Osteoblast (primary cell): Measurements from ENCODE around the gene SLCO1B3. TPM values are rescaled to one million over a fixed set of nuclear protein-coding genes. Genes with fewer than 3 reads are reported as not detected.
"Not testable (repeated sequence)": the region's sequence is repeated elsewhere in the genome, so short reads cannot be mapped to it uniquely, and the experiment has no call there.

Source experiments
- DNase-seq: peaks from one replicate; pipeline ENCODE4 v3.0.0; 2011; ENCODE audit warnings: low spot score, mixed read lengths; ENCODE audit not compliant: insufficient read length; ENCODE audit errors: missing footprints
- H2AFZ ChIP-seq: 2 replicates; pipeline ENCODE4 v1.6.0; 2011; ENCODE audit warnings: mild to moderate bottlenecking, low read length
- H3K27ac ChIP-seq: 2 replicates; pipeline ENCODE4 v1.5.1; 2011; ENCODE audit warnings: mild to moderate bottlenecking, low read depth, low read length, moderate library complexity
- H3K27me3 ChIP-seq: 2 replicates; pipeline ENCODE4 v1.6.0; 2012; ENCODE audit warnings: mild to moderate bottlenecking, control low read depth, inconsistent platforms, low read length, moderate library complexity; ENCODE audit not compliant: insufficient read depth
- H3K36me3 ChIP-seq: 2 replicates; pipeline ENCODE4 v1.5.1; 2011; ENCODE audit warnings: mild to moderate bottlenecking, low read length, control low read depth, moderate library complexity; ENCODE audit not compliant: insufficient read depth
- H3K4me1 ChIP-seq: 2 replicates; pipeline ENCODE4 v1.5.1; 2011; ENCODE audit warnings: mild to moderate bottlenecking, low read length, control low read depth, moderate library complexity; ENCODE audit not compliant: insufficient read depth
- H3K4me2 ChIP-seq: 2 replicates; pipeline ENCODE4 v1.6.0; 2011; ENCODE audit warnings: mild to moderate bottlenecking, low read length; ENCODE audit not compliant: insufficient read depth
- H3K4me3 ChIP-seq: fragments of 200-600 bp; sonication (generic); 3 replicates; pipeline ENCODE4 v1.5.1; 2012; ENCODE audit warnings: mild to moderate bottlenecking, low read length, inconsistent platforms; ENCODE audit not compliant: insufficient read depth
- H3K79me2 ChIP-seq: 2 replicates; pipeline ENCODE4 v1.6.0; 2012; ENCODE audit warnings: mild to moderate bottlenecking, low read length, control low read depth, inconsistent platforms; ENCODE audit not compliant: insufficient read depth
- H3K9me3 ChIP-seq: 2 replicates; pipeline ENCODE4 v1.5.1; 2011; ENCODE audit warnings: low read depth, low read length, control low read depth
- H4K20me1 ChIP-seq: 2 replicates; pipeline ENCODE4 v1.6.0; 2012; ENCODE audit warnings: mild to moderate bottlenecking, low read length, control low read depth; ENCODE audit not compliant: insufficient read depth
- total RNA-seq: library from RNA; depleted of rRNA; stranded (reverse); fragments of >200 nt; gene quantifications from 2 replicates; pipeline ENCODE4 v1.2.3, GENCODE V29; 2012
- TF ChIP-seq, protein P1 (sequence below): IDR thresholded peaks from 2 replicates; pipeline ENCODE4 v1.5.1; 2011; ENCODE audit warnings: mild to moderate bottlenecking, low read depth, low read length, moderate library complexity; ENCODE audit errors: extremely low read depth

Gene SLCO1B3, protein sequence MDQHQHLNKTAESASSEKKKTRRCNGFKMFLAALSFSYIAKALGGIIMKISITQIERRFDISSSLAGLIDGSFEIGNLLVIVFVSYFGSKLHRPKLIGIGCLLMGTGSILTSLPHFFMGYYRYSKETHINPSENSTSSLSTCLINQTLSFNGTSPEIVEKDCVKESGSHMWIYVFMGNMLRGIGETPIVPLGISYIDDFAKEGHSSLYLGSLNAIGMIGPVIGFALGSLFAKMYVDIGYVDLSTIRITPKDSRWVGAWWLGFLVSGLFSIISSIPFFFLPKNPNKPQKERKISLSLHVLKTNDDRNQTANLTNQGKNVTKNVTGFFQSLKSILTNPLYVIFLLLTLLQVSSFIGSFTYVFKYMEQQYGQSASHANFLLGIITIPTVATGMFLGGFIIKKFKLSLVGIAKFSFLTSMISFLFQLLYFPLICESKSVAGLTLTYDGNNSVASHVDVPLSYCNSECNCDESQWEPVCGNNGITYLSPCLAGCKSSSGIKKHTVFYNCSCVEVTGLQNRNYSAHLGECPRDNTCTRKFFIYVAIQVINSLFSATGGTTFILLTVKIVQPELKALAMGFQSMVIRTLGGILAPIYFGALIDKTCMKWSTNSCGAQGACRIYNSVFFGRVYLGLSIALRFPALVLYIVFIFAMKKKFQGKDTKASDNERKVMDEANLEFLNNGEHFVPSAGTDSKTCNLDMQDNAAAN
- total RNA-seq = not detected in 2 replicates

DNA sequence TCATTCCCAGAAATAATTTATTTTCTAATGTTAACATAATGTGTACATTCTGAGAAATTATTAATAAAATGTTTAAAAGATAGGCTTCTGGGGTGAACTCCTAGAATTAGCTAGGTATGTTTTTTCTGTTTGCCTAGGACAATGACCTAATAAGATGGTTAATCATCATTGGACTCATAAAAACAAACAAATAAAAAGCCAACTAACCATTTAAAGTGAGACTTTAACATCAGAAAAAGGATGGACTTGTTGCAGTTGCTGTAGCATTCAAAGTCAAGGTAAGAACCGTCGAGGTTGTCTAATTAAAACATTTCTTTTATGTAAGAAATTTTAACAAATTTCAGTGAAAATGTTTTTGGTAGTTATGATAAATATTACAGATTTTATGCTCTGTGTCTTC, at the start of gene SLCO1B3:
Gene SLCO1B3 (plus strand): TSS at position 219 of the 400 bp plus-strand sequence. CDS start 5,034 bp downstream, outside the sequence.
- TF ChIP-seq, protein P1, sequence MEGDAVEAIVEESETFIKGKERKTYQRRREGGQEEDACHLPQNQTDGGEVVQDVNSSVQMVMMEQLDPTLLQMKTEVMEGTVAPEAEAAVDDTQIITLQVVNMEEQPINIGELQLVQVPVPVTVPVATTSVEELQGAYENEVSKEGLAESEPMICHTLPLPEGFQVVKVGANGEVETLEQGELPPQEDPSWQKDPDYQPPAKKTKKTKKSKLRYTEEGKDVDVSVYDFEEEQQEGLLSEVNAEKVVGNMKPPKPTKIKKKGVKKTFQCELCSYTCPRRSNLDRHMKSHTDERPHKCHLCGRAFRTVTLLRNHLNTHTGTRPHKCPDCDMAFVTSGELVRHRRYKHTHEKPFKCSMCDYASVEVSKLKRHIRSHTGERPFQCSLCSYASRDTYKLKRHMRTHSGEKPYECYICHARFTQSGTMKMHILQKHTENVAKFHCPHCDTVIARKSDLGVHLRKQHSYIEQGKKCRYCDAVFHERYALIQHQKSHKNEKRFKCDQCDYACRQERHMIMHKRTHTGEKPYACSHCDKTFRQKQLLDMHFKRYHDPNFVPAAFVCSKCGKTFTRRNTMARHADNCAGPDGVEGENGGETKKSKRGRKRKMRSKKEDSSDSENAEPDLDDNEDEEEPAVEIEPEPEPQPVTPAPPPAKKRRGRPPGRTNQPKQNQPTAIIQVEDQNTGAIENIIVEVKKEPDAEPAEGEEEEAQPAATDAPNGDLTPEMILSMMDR = no peak
- H3K4me1 ChIP-seq = no peaks in the 10 kb centered on the region
- H3K27ac ChIP-seq = no peak within 1 kb of the TSS
- DNase-seq = no peak
- no peaks in the 10 kb centered on the region for H3K9me3 ChIP-seq
- no peaks in the 10 kb centered on the region for H3K36me3 ChIP-seq
- no peaks in the 10 kb centered on the region for H3K79me2 ChIP-seq
- no peaks in the 10 kb centered on the region for H3K27me3 ChIP-seq
- no peak within 1 kb of the TSS for H2AFZ ChIP-seq
- no peak within 1 kb of the TSS for H3K4me2 ChIP-seq
- no peak within 1 kb of the TSS for H3K4me3 ChIP-seq
- no peaks in the 10 kb centered on the region for H4K20me1 ChIP-seq

DNA sequence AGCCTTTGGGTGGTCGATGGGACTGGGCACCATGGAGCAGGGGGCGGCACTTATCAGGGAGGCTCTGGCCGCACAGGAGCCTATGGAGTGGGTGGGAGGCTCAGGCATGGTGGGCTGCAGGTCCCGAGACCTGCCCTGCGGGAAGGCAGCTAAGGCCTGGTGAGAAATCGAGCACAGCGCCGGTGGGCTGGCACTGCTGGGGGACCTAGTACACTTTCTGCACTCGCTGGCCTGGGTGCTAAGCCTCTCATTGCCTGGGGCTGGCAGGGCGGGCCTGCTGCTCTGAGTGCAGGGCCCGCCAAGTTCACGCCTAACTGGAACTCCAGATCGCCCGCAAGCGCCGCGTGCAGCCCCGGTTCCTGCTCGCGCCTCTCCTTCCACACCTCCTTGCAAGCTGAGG, 33.1 kb upstream of the SLCO1B3 start:
- Histone ChIP-seq H3K4me2 (no peak overlapping the region), H3K36me3 (no peaks in the 10 kb centered on the region), H2AFZ (no peak overlapping the region), H3K4me1 (no peaks in the 10 kb centered on the region), H3K27ac (no peak overlapping the region), H3K79me2 (no peaks in the 10 kb centered on the region), H3K27me3 (no peaks in the 10 kb centered on the region), H4K20me1 (no peaks in the 10 kb centered on the region), H3K4me3 (no peak overlapping the region), H3K9me3 (no peaks in the 10 kb centered on the region)
- DNase-seq = no peak
- TF ChIP-seq, protein P1 = no peak

DNA sequence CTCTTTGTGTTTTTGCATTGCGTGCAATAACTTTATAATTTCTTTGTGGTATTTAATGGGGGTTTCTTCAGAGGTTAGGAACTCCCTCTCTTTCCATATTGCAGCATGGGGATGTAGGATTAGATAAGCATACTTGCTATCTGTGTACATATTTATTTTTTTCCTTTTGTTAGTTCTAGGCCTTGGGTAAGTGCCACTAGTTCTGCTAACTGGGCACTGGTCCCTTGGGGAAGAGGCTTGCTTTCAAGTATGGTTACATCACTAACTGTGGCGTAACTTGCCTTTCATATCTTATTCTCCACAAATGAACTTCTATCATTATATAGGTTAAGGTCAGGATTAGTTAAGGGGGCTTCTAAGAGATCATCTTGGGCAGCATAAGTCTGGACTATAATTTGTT, 31.5 kb upstream of the SLCO1B3 start:
- DNase-seq = no peak
- no peaks in the 10 kb centered on the region for H4K20me1 ChIP-seq
- H3K27me3 ChIP-seq = no peaks in the 10 kb centered on the region
- no peak overlapping the region for H2AFZ ChIP-seq
- H3K4me3 ChIP-seq = no peak overlapping the region
- H3K27ac ChIP-seq = no peak overlapping the region
- H3K9me3 ChIP-seq = no peaks in the 10 kb centered on the region
- TF ChIP-seq, protein P1 = no peak
- H3K4me2 ChIP-seq = no peak overlapping the region
- no peaks in the 10 kb centered on the region for H3K79me2 ChIP-seq
- no peaks in the 10 kb centered on the region for H3K4me1 ChIP-seq
- no peaks in the 10 kb centered on the region for H3K36me3 ChIP-seq

DNA sequence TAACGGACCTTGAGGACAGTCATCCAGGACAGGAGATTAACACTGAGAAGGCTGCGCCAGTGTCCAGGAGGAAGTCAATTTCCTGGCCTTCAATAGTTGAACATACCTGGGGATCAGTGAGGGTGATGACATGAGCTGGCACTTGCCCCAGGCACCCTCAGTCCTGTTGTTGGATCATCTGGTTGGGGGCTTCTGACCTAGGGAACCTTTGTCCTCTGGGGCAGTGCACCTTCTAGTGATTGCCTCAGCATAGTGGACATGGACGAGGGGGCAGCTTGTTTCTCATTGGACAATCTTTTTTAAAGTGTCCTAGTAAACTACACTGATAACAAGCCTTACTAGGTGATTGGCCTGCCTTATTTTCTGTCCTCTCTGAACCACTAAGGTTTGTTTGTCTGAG, 30.5 kb upstream of the SLCO1B3 start:
- H3K4me3 ChIP-seq, H3K79me2 ChIP-seq, H3K4me2 ChIP-seq, H3K36me3 ChIP-seq, H3K9me3 ChIP-seq, H3K27me3 ChIP-seq, H3K27ac ChIP-seq, DNase-seq, H4K20me1 ChIP-seq, H3K4me1 ChIP-seq, H2AFZ ChIP-seq: not testable (repeated sequence)

DNA sequence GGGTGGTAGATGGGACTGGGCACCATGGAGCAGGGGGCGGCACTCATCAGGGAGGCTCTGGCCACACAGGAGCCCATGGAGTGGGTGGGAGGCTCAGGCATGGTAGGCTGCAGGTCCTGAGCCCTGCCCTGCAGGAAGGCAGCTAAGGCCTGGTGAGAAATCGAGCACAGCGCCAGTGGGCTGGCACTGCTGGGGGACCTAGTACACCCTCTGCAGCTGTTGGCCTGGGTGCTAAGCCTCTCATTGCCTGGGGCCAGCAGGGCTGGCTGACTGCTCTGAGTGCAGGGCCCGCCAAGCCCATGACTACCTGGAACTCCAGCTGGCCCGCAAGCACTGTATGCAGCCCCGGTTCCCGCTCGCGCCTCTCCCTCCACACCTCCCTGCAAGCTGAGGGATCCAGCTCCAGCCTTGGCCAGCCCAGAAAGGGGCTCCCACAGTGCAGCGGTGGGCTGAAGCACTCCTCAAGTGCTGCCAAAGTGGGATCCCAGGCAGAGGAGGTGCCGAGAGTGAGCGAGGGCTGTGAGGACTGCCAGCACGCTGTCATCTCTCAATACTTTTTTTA, 26.6 kb upstream of the SLCO1B3 start:
- not testable (repeated sequence) for H3K79me2 ChIP-seq, H3K27ac ChIP-seq, DNase-seq, H3K9me3 ChIP-seq, H3K27me3 ChIP-seq, H3K36me3 ChIP-seq, H4K20me1 ChIP-seq, H2AFZ ChIP-seq, H3K4me3 ChIP-seq, H3K4me2 ChIP-seq, H3K4me1 ChIP-seq
